BLaER1 (cell line): ENCODE data around the gene BPHL.
"Not testable (repeated sequence)": the region's sequence is repeated elsewhere in the genome, so short reads cannot be mapped to it uniquely, and the experiment has no call there.

Experiments
- H3K27ac ChIP-seq: shearing (Covaris generic); formaldehyde crosslinking; 2 replicates; pipeline ENCODE4 v1.8.1; 2022
- H3K27me3 ChIP-seq: shearing (Covaris generic); formaldehyde crosslinking; 2 replicates; pipeline ENCODE4 v1.8.1; 2022
- H3K36me3 ChIP-seq: shearing (Covaris generic); formaldehyde crosslinking; 2 replicates; pipeline ENCODE4 v1.8.1; 2022
- H3K4me1 ChIP-seq: shearing (Covaris generic); formaldehyde crosslinking; 2 replicates; pipeline ENCODE4 v1.8.1; 2022
- H3K4me2 ChIP-seq: shearing (Covaris generic); formaldehyde crosslinking; 2 replicates; pipeline ENCODE4 v1.8.1; 2022
- H3K4me3 ChIP-seq: shearing (Covaris generic); formaldehyde crosslinking; 2 replicates; pipeline ENCODE4 v1.8.1; 2022
- H3K9ac ChIP-seq: shearing (Covaris generic); formaldehyde crosslinking; 2 replicates; pipeline ENCODE4 v1.8.1; 2022
- H3K9me3 ChIP-seq: shearing (Covaris generic); formaldehyde crosslinking; 2 replicates; pipeline ENCODE4 v1.8.1; 2022
- H4K20me1 ChIP-seq: shearing (Covaris generic); formaldehyde crosslinking; 2 replicates; pipeline ENCODE4 v1.8.1; 2022
- Cebpa-rat ChIP-seq: shearing (Covaris generic); IDR thresholded peaks from 2 replicates; pipeline ENCODE4 v1.8.1; 2022

BPHL gene

DNA sequence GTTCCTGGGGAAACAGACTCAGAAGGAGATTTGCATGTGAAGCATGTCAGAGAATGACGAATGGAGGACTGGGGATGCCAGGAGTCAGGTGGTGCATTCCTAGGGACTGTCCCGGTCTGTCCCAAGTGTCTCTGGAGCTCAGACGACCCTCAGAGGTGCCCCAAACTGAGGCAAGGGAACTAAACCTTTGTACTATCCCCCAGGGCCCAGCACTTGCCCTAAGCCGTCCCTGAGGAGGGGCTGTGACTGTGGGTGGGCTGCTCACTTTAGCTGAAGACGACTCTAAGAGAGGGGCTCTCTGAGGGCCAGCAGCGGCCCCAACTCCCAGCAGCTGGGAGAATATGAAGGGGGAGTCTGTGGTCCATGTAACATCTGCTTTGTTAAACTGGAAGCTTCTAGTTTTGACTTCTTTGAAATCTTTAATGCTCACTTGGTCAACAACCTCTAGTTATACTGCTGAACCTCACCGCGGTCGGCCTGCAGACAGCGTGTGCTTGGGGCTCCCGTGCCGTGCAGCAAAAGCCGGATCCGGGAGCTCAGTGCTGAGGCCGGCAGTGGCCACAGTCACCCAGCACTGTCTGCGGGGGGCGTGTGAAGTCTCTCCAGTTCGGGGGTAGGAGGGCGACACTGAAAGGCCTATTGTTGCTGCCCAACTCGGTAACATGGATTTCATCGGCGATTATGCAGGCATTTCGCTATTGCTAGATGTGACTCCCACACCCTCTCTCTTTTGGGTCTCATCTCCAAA is 74.8 kb downstream of the BPHL start:
- TF ChIP-seq Cebpa-rat = no peak
- Histone ChIP-seq H3K9me3 (no peaks in the 10 kb centered on the region), H3K36me3 (no peaks in the 10 kb centered on the region), H3K27me3 (no peaks in the 10 kb centered on the region), H3K4me3 (no peak overlapping the region), H3K9ac (no peak overlapping the region), H3K4me1 (peaks cover 20% of the 10 kb centered on the region), H3K4me2 (no peak overlapping the region), H3K27ac (no peak overlapping the region), H4K20me1 (no peaks in the 10 kb centered on the region)

DNA sequence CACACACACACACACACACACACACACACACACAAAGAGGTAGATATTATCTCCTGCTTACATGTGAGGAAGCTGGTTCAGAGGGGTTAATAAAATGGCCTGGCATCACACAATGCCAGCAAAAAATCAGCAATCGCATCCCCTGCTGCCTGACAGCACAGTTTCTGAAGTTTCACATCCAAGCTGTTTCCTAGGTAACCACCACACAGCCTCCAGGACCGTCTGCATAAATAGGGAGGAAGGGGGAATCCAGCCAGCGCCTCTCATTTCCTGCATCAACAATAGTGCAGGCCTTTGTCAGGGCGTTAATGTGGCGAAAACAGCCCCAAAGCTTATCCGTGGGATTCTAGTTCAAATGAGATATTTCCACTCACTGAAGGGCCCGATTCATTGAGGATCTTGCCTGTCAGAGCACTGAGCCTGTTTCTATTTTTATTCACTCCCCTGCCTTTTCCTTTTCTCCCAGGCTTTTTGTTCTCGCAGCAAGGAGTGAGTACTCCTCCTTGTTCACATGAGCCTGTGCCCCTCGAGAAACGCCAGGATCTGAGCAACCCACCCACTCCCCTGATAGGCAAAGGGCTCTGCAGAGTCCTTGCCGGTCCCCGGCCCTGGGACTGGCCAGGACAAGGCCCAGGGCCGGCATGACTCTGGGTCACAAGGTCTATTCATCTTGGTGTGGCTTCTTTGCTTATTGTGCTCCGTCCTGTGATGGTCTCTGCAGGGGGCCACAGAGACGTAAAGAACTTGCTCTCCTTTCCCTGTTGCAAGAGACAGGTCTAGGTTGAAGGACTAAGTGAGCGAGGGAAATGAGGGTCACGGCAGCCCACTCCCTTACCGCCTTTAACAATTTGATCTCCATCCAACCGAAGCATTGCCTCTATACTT is 76.3 kb downstream of the BPHL start:
- no peak overlapping the region for H3K9ac ChIP-seq

DNA sequence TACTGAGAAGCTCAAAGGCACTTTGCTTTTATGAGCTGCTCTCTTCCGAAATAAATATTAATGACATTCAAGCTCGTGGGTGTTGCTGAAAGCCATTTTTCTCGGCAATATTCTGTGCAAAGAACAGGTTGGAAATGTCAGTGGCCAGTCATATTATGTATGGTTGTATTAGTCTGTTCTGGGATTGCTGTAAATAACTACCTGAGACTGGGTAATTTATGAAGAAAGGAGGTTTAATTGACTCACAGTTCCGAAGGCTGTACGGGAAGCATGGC is 76.8 kb downstream of the BPHL start:
- Histone ChIP-seq H3K9me3 (peaks cover 9% of the 10 kb centered on the region), H4K20me1 (no peaks in the 10 kb centered on the region), H3K27me3 (no peaks in the 10 kb centered on the region), H3K4me3 (no peak overlapping the region), H3K4me1 (peaks cover 20% of the 10 kb centered on the region), H3K27ac (no peak overlapping the region), H3K9ac (no peak overlapping the region), H3K4me2 (no peak overlapping the region), H3K36me3 (no peaks in the 10 kb centered on the region)
- no peak for TF ChIP-seq Cebpa-rat

More for the DNA sequence above, 76.3 kb downstream of the BPHL start:
- H3K4me2 ChIP-seq = peak overlapping the region; percentile 33
- peaks cover 9% of the 10 kb centered on the region for H3K9me3 ChIP-seq
- no peak overlapping the region for H3K4me3 ChIP-seq
- H3K27me3 ChIP-seq = no peaks in the 10 kb centered on the region
- no peak overlapping the region for H3K27ac ChIP-seq
- H3K36me3 ChIP-seq = no peaks in the 10 kb centered on the region
- peaks cover 20% of the 10 kb centered on the region for H3K4me1 ChIP-seq
- no peaks in the 10 kb centered on the region for H4K20me1 ChIP-seq
- no peak for TF ChIP-seq Cebpa-rat

DNA sequence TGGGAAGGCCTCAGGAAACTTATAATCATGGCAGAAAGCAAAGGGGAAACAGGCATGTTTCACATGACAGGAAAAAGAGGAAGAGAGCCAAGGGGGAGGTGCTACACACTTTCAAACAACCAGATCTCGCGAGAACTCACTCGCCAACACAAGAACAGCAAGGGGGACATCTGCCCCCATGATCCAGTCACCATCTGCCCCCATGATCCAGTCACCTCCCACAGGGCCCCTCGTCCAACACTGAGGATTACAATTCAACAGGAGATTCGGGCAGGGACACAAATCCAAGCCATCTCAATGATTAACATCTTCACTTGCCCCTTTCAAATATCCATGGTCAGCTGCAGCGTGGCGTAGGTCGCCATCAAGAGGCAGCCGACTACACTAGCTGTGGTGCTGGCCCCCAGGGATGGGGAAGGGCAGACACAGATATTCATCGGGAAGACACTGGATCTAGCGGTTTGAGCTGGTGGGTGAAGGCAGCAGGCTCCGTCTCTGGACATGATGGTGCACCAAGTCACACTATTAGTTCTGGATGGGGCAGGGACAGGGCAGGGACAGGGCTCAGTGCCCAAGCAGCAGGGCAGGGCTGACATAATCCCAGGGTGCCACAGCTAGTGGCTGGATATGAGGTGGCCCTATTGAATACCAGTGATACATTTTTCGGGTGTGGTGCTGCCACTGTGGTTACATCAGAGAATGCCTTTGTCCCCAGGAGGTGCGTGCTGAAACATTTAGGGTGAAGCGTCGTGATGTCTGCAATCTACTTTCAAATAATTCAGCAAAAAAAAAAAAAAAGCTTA is 77.4 kb downstream of the BPHL start:
- no peak overlapping the region for H3K9ac ChIP-seq
- no peak for TF ChIP-seq Cebpa-rat
- H3K4me2 ChIP-seq = no peak overlapping the region
- H3K4me1 ChIP-seq = peaks cover 20% of the 10 kb centered on the region
- no peaks in the 10 kb centered on the region for H3K27me3 ChIP-seq
- H3K9me3 ChIP-seq = peaks cover 9% of the 10 kb centered on the region
- H3K4me3 ChIP-seq = no peak overlapping the region
- no peaks in the 10 kb centered on the region for H3K36me3 ChIP-seq
- H3K27ac ChIP-seq = no peak overlapping the region
- H4K20me1 ChIP-seq = no peaks in the 10 kb centered on the region

DNA sequence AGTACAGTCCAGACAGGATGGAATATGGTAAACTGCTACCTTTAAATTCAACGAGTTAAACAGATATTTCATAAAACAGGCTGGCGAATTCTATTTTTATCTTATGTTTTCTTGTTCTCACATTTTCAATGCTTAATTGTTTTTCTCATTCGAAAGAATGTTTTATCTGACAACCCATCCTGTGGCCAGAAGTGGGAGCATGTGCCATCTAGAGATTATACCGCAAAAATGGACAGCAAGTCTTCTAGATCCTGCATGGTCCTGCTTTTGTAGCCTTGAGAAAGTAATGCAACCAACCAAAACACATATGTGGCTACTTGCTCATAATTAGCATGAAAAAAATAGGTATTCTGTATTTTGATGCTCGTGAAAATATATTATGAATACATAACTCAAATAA is 78.3 kb downstream of the BPHL start:
- no peak overlapping the region for H3K4me3 ChIP-seq
- peaks cover 9% of the 10 kb centered on the region for H3K9me3 ChIP-seq
- peaks cover 20% of the 10 kb centered on the region for H3K4me1 ChIP-seq
- no peaks in the 10 kb centered on the region for H3K36me3 ChIP-seq
- no peak overlapping the region for H3K9ac ChIP-seq
- no peaks in the 10 kb centered on the region for H3K27me3 ChIP-seq
- no peak overlapping the region for H3K27ac ChIP-seq
- TF ChIP-seq Cebpa-rat = no peak
- H4K20me1 ChIP-seq = no peaks in the 10 kb centered on the region
- H3K4me2 ChIP-seq = no peak overlapping the region

DNA sequence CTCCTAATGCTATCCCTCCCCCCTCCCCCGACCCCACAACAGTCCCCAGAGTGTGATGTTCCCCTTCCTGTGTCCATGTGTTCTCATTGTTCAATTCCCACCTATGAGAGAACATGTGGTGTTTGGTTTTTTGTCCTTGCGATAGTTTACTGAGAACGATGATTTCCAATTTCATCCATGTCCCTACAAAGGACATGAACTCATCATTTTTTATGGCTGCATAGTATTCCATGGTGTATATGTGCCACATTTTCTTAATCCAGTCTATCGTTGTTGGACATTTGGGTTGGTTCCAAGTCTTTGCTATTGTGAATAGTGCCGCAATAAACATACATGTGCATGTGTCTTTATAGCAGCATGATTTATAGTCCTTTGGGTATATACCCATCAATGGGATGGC is 79.2 kb downstream of the BPHL start:
- not testable (repeated sequence) for H3K27ac ChIP-seq, H4K20me1 ChIP-seq, H3K9ac ChIP-seq, H3K36me3 ChIP-seq, H3K4me2 ChIP-seq, H3K27me3 ChIP-seq, H3K9me3 ChIP-seq, H3K4me3 ChIP-seq
- H3K4me1 ChIP-seq = peaks cover 20% of the 10 kb centered on the region

DNA sequence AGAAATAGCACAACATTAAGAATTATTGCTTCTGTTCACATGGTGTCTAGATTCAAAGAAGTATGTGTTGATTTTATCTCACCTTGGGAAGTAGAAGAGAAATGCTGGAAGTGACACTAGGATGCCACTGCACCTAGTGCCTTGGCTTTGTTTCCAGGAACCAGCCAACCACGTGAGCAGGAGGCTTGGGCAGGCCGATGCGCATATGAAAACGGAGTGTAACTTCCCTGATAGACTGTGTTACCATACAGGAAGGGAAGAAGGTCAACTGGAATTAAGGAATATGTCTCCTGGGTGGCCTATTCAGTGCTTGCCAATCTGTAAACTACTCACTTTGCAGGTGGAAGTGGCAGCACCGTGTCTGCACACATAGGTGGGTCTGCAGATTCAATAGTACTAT is 80.9 kb downstream of the BPHL start:
- H3K27me3 ChIP-seq = no peaks in the 10 kb centered on the region
- H3K4me3 ChIP-seq = no peak overlapping the region
- H3K4me1 ChIP-seq = peaks cover 23% of the 10 kb centered on the region
- H3K9me3 ChIP-seq = peaks cover 9% of the 10 kb centered on the region
- H4K20me1 ChIP-seq = no peaks in the 10 kb centered on the region
- no peaks in the 10 kb centered on the region for H3K36me3 ChIP-seq
- no peak overlapping the region for H3K9ac ChIP-seq
- no peak overlapping the region for H3K4me2 ChIP-seq
- no peak for TF ChIP-seq Cebpa-rat
- no peak overlapping the region for H3K27ac ChIP-seq

DNA sequence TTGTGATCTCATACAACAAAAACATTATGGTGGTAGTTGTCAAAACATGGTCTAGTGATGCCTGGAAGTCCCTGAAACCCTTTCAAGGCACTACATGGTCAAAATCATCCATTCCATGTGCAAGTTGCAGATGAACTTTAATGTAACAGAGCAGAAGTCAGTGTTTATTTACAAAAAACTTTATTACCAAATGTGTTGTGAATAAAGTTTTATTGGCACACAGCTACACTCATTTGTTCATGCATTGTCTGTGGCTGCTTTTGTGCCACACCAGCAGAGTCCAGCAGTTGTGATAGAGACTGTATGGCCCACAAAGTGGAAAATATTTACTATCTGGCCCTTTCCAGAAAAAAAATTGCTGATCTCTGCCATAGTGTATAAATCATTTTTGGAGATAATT is 82.2 kb downstream of the BPHL start:
- Histone ChIP-seq H3K4me1 (peaks cover 13% of the 10 kb centered on the region), H3K27me3 (no peaks in the 10 kb centered on the region), H4K20me1 (no peaks in the 10 kb centered on the region), H3K36me3 (no peaks in the 10 kb centered on the region), H3K4me3 (no peak overlapping the region), H3K4me2 (no peak overlapping the region), H3K9me3 (peaks cover 9% of the 10 kb centered on the region), H3K27ac (no peak overlapping the region), H3K9ac (no peak overlapping the region)
- TF ChIP-seq Cebpa-rat = no peak

DNA sequence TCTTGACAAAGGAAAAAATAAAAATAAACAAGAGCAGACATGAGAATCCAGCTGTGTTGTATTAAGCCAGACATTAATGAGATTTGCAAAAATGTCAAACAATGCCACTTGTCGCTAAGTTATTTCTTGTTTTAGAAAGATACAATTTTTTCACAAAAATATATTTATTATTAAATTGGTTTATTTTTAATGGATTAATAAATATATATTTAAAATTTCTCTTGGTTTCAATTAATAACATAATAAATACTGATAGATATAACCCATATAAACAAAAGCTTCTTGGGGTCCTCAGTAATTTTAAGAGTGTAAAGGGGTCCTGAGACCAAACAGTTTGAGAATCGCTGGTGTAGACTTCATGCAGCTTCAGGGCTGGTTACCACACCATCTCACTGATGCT is 82.9 kb downstream of the BPHL start:
- H3K9me3 ChIP-seq = peaks cover 9% of the 10 kb centered on the region
- no peak overlapping the region for H3K9ac ChIP-seq
- peaks cover 9% of the 10 kb centered on the region for H3K4me1 ChIP-seq
- H3K27ac ChIP-seq = no peak overlapping the region
- TF ChIP-seq Cebpa-rat = no peak
- H3K27me3 ChIP-seq = no peaks in the 10 kb centered on the region
- H3K36me3 ChIP-seq = no peaks in the 10 kb centered on the region
- no peaks in the 10 kb centered on the region for H4K20me1 ChIP-seq
- no peak overlapping the region for H3K4me2 ChIP-seq
- H3K4me3 ChIP-seq = no peak overlapping the region
